ENCODE measurements around the gene NGFR.
A peak's percentile ranks its signal among the peaks of the same experiment; 100 is the strongest.
"Not testable (repeated sequence)": the region's sequence is repeated elsewhere in the genome, so short reads cannot be mapped to it uniquely, and the experiment has no call there.

NGFR gene

GRCh38 chr17:49547566-49547965 is 52.5 kb downstream of the NGFR start:
- Histone ChIP-seq H3K36me3 (ENCODE audit: control insufficient read depth, insufficient read depth, low read length) (no peaks in the 10 kb centered on the region), H3K4me3 (replicated peaks; ENCODE audit: low read depth, low read length) (no peak overlapping the region), H3K27me3 (replicated peaks; ENCODE audit: control insufficient read depth, insufficient read depth, low read length) (no peaks in the 10 kb centered on the region; the same call in 1 of the 2 replicates)
- DNase-seq (ENCODE audit: extremely low read depth, insufficient read length) = no peak
- no peak for TF ChIP-seq CTCF (IDR thresholded peaks at IDR 0.05; ENCODE audit: insufficient read depth, low read length, poor library complexity, severe bottlenecking)

- Histone ChIP-seq H3K4me3 (replicated peaks; ENCODE audit: low read depth, low read length) (no peak overlapping the region), H3K36me3 (ENCODE audit: control insufficient read depth, insufficient read depth, low read length) (no peaks in the 10 kb centered on the region), H3K27me3 (replicated peaks; ENCODE audit: control insufficient read depth, insufficient read depth, low read length) (no peaks in the 10 kb centered on the region; the same call in 1 of the 2 replicates)
- TF ChIP-seq CTCF (IDR thresholded peaks at IDR 0.05; ENCODE audit: insufficient read depth, low read length, poor library complexity, severe bottlenecking) = no peak
- no peak for DNase-seq (ENCODE audit: extremely low read depth, insufficient read length)
Observed at GRCh38 chr17:49548051-49548505, 53.0 kb downstream of the NGFR start.

GRCh38 chr17:49548506-49549310 is 53.6 kb downstream of the NGFR start:
- DNase-seq (ENCODE audit: extremely low read depth, insufficient read length) = no peak
- no peaks in the 10 kb centered on the region; the same call in 1 of the 2 replicates for H3K27me3 ChIP-seq (replicated peaks; ENCODE audit: control insufficient read depth, insufficient read depth, low read length)
- peak; percentile 73 for TF ChIP-seq CTCF (IDR thresholded peaks at IDR 0.05; ENCODE audit: insufficient read depth, low read length, poor library complexity, severe bottlenecking)

GRCh38 chr17:49549311-49549605 is 54.2 kb downstream of the NGFR start:
- Histone ChIP-seq H3K4me3 (replicated peaks; ENCODE audit: low read depth, low read length) (no peak overlapping the region), H3K27me3 (replicated peaks; ENCODE audit: control insufficient read depth, insufficient read depth, low read length) (no peaks in the 10 kb centered on the region; the same call in 1 of the 2 replicates), H3K36me3 (ENCODE audit: control insufficient read depth, insufficient read depth, low read length) (no peaks in the 10 kb centered on the region)
- TF ChIP-seq CTCF (IDR thresholded peaks at IDR 0.05; ENCODE audit: insufficient read depth, low read length, poor library complexity, severe bottlenecking) = no peak
- no peak for DNase-seq (ENCODE audit: extremely low read depth, insufficient read length)

More at GRCh38 chr17:49548506-49549310, 53.6 kb downstream of the NGFR start:
- H3K36me3 ChIP-seq (ENCODE audit: control insufficient read depth, insufficient read depth, low read length) = no peaks in the 10 kb centered on the region
- no peak overlapping the region for H3K4me3 ChIP-seq (replicated peaks; ENCODE audit: low read depth, low read length)

GRCh38 chr17:49549691-49550678 is 54.9 kb downstream of the NGFR start:
- DNase-seq (ENCODE audit: extremely low read depth, insufficient read length) = no peak

GRCh38 chr17:49550764-49551163 is 55.7 kb downstream of the NGFR start:
- H3K36me3 ChIP-seq (ENCODE audit: control insufficient read depth, insufficient read depth, low read length); DNase-seq (ENCODE audit: extremely low read depth, insufficient read length); H3K4me3 ChIP-seq (replicated peaks; ENCODE audit: low read depth, low read length); H3K27me3 ChIP-seq (replicated peaks; ENCODE audit: control insufficient read depth, insufficient read depth, low read length): not testable (repeated sequence)

More at GRCh38 chr17:49549691-49550678, 54.9 kb downstream of the NGFR start:
- Histone ChIP-seq H3K4me3 (replicated peaks; ENCODE audit: low read depth, low read length) (no peak overlapping the region), H3K36me3 (ENCODE audit: control insufficient read depth, insufficient read depth, low read length) (no peaks in the 10 kb centered on the region), H3K27me3 (replicated peaks; ENCODE audit: control insufficient read depth, insufficient read depth, low read length) (no peaks in the 10 kb centered on the region; the same call in 1 of the 2 replicates)
- no peak for TF ChIP-seq CTCF (IDR thresholded peaks at IDR 0.05; ENCODE audit: insufficient read depth, low read length, poor library complexity, severe bottlenecking)
